A673 (cell line): ENCODE measurements around the gene PARD6G. TPM values are rescaled to one million over a fixed set of nuclear protein-coding genes. Genes with fewer than 3 reads are reported as not detected.

Experiments used
- BruUV-seq: library from RNA; stranded (reverse); fragments of 400-500 nt; replicated peaks from 2 replicates; lab custom pipeline; 2021; lab: Mats Ljungman, UMichigan
- CTCF ChIA-PET: fragments of 300-600 bp; sonication (Branson Sonifier 250); formaldehyde crosslinking; loops from one replicate; lab custom pipeline; 2022; ENCODE audit warnings: antibody characterized with exemption; lab: Charles Lee
- POLR2A ChIA-PET: fragments of 300-600 bp; sonication (Branson Sonifier 250); formaldehyde crosslinking; loops from one replicate; lab custom pipeline; 2022; ENCODE audit warnings: antibody characterized with exemption; ENCODE audit not compliant: low non-redundant PET; lab: Charles Lee
- DNase-seq: peaks from one replicate; pipeline ENCODE4 v3.0.0-alpha.2; 2015; ENCODE audit warnings: low spot score
- H3K27ac ChIP-seq: fragments of 200-600 bp; sonication (generic); 2 replicates; pipeline ENCODE4 v1.5.1; 2016; ENCODE audit warnings: mixed run types, low read depth, mild to moderate bottlenecking, mixed read lengths, antibody characterized with exemption, low read length; ENCODE audit not compliant: poor library complexity, severe bottlenecking
- H3K27me3 ChIP-seq: fragments of 200-600 bp; sonication (generic); replicated peaks from 2 replicates; pipeline ENCODE4 v1.6.1; 2017; ENCODE audit warnings: mixed run types, low read depth, mild to moderate bottlenecking, mixed read lengths, antibody characterized with exemption, low read length; ENCODE audit not compliant: insufficient read depth, poor library complexity
- H3K36me3 ChIP-seq: fragments of 200-600 bp; sonication (generic); 2 replicates; pipeline ENCODE4 v1.6.1; 2016; ENCODE audit warnings: mixed run types, mild to moderate bottlenecking, mixed read lengths, antibody characterized with exemption, low read length; ENCODE audit not compliant: insufficient read depth, poor library complexity, severe bottlenecking
- H3K4me1 ChIP-seq: fragments of 200-600 bp; sonication (generic); 2 replicates; pipeline ENCODE4 v1.6.1; 2017; ENCODE audit warnings: mixed run types, mild to moderate bottlenecking, mixed read lengths, antibody characterized with exemption, low read length; ENCODE audit not compliant: insufficient read depth, poor library complexity, severe bottlenecking
- H3K4me3 ChIP-seq: fragments of 200-600 bp; sonication (generic); 2 replicates; pipeline ENCODE4 v1.5.1; 2016; ENCODE audit warnings: low read depth, mixed run types, mild to moderate bottlenecking, mixed read lengths, low read length; ENCODE audit not compliant: poor library complexity, severe bottlenecking
- H3K9me3 ChIP-seq: fragments of 200-600 bp; sonication (generic); 2 replicates; pipeline ENCODE4 v1.6.1; 2016; ENCODE audit warnings: mixed run types, low read depth, mild to moderate bottlenecking, mixed read lengths, antibody characterized with exemption, low read length; ENCODE audit not compliant: poor library complexity, severe bottlenecking
- CTCF ChIP-seq: fragments of 300-800, 200-600 bp; sonication (generic); conservative IDR thresholded peaks from 2 replicates; pipeline ENCODE4 v1.5.1; 2017; ENCODE audit warnings: low read depth, mild to moderate bottlenecking, antibody characterized with exemption, low read length, moderate library complexity, mixed read lengths
- EZH2 ChIP-seq: fragments of 200-600 bp; sonication (generic); IDR thresholded peaks from 2 replicates; pipeline ENCODE4 v1.6.1; 2017; ENCODE audit warnings: borderline replicate concordance, low read depth, mild to moderate bottlenecking, mixed read lengths, antibody characterized with exemption, low read length; ENCODE audit not compliant: poor library complexity, severe bottlenecking
- intact Hi-C: fragments of 100-400 bp; cut with micrococcal nuclease; formaldehyde crosslinking; loops from one replicate; pipeline ENCODE4 v1.10.0; 2022; ENCODE audit not compliant: unreplicated experiment
- total RNA-seq: library from RNA; stranded (reverse); gene quantifications from 2 replicates; pipeline ENCODE4 v1.2.3, GENCODE V29; 2021

Gene PARD6G
- total RNA-seq, 1 experiment from 2014 or later, result 7.9 TPM

- no peak for TF ChIP-seq EZH2
- no peak for TF ChIP-seq CTCF
- POLR2A ChIA-PET, result no interaction called here
- intact Hi-C loops, result no loop called here
- no peak for DNase-seq
- CTCF ChIA-PET, result no interaction called here
- Histone ChIP-seq H3K36me3 (no peaks in the 10 kb centered on the region), H3K4me3 (no peak overlapping the region), H3K4me1 (no peaks in the 10 kb centered on the region), H3K27me3 (no peaks in the 10 kb centered on the region), H3K27ac (no peak overlapping the region), H3K9me3 (no peaks in the 10 kb centered on the region)
- BruUV-seq, result no TSS peak
Measured at GRCh38 chr18:80185545-80185944, 61.8 kb downstream of the PARD6G start.

GRCh38 chr18:80184243-80184772 lies 63.0 kb downstream of the PARD6G start:
- intact Hi-C loops, result no loop called here
- no TSS peak for BruUV-seq

GRCh38 chr18:80183273-80184050 lies 63.9 kb downstream of the PARD6G start:
- ChIA-PET CTCF (no interaction called here), POLR2A (no interaction called here)
- intact Hi-C loops, result no loop called here
- Histone ChIP-seq H3K27me3 (no peaks in the 10 kb centered on the region), H3K4me3 (no peak overlapping the region), H3K36me3 (no peaks in the 10 kb centered on the region), H3K4me1 (no peaks in the 10 kb centered on the region), H3K9me3 (no peaks in the 10 kb centered on the region), H3K27ac (no peak overlapping the region)
- no TSS peak for BruUV-seq
- no peak for DNase-seq
- TF ChIP-seq CTCF (no peak), EZH2 (no peak)

More at GRCh38 chr18:80184243-80184772, 63.0 kb downstream of the PARD6G start:
- Histone ChIP-seq H3K36me3 (no peaks in the 10 kb centered on the region), H3K27me3 (no peaks in the 10 kb centered on the region), H3K4me1 (no peaks in the 10 kb centered on the region), H3K27ac (no peak overlapping the region), H3K9me3 (no peaks in the 10 kb centered on the region), H3K4me3 (no peak overlapping the region)
- ChIA-PET CTCF (no interaction called here), POLR2A (no interaction called here)
- no peak for DNase-seq
- TF ChIP-seq EZH2 (no peak), CTCF (no peak)
